Measurements from ENCODE around the gene FAM111B. TPM values are rescaled to one million over a fixed set of nuclear protein-coding genes. Genes with fewer than 3 reads are reported as not detected.
"Not testable (repeated sequence)": the region's sequence is repeated elsewhere in the genome, so short reads cannot be mapped to it uniquely, and the experiment has no call there.

FAM111B gene
- total RNA-seq, 4 donors from 2014 or later = 0.19 to 2.4 (median 1.9) TPM; not detected in 1

DNA sequence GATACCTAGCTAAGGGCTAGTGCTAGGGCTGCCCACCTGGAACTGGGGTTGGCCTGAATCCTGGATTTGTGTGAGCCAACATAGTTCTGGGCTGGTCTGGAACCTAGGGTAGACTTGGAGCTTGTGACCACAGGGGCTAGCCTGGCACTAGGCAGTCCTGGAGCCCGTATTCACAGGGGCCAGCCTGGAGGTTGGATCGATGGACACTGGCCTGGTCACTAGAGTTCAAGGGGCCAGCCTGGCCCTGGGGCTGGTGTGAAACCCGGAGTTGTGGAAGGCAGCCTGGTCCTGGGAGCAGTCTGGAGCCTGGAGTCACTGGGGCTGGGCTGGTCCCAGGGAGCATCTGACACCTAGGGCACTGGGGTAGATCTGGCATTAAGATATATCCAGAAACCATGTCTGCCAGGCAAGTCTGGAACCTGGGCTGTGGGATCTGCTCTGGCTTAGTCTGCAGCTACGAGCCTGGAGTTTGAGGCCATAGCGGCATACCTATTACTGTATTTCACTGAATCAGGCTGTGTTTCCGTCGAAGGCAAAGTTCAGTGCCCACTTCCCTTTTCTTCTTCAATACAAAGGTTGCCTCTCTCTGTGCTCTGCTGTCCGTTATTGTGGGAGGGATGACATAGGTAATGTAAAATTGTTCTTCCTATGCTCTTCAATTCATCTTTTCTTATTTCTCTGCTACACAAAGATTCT is 30.0 kb upstream of the FAM111B start:
- no peak for ATAC-seq (ENCODE audit: low FRiP score)
- TF ChIP-seq, protein P1, sequence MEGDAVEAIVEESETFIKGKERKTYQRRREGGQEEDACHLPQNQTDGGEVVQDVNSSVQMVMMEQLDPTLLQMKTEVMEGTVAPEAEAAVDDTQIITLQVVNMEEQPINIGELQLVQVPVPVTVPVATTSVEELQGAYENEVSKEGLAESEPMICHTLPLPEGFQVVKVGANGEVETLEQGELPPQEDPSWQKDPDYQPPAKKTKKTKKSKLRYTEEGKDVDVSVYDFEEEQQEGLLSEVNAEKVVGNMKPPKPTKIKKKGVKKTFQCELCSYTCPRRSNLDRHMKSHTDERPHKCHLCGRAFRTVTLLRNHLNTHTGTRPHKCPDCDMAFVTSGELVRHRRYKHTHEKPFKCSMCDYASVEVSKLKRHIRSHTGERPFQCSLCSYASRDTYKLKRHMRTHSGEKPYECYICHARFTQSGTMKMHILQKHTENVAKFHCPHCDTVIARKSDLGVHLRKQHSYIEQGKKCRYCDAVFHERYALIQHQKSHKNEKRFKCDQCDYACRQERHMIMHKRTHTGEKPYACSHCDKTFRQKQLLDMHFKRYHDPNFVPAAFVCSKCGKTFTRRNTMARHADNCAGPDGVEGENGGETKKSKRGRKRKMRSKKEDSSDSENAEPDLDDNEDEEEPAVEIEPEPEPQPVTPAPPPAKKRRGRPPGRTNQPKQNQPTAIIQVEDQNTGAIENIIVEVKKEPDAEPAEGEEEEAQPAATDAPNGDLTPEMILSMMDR (IDR thresholded peaks at IDR 0.05) = no peak
- DNase-seq (ENCODE audit: low spot score) = no peak

DNA sequence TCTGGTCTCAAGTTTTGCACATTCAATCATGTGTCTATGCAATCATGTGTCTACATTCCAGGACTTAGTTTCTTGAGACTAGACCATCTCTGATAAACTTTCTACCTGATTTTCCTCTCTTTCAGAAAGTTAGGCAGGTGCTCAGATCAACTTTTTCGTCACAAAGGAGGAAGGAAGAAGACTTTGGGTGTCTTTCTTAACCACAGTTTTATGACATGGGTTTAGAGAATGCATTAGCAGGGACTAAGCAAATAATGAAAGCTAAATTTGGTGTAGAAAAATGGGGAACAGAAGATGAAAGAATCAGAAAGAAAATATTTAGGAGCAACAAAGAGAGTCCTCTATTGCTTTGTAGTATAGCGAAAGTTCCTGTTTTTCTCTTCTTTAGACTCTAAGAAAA is 28.6 kb upstream of the FAM111B start:
- DNase-seq (ENCODE audit: low spot score) (no peak), ATAC-seq (ENCODE audit: low FRiP score) (no peak)
- TF ChIP-seq, protein P1 (IDR thresholded peaks at IDR 0.05) = no peak

DNA sequence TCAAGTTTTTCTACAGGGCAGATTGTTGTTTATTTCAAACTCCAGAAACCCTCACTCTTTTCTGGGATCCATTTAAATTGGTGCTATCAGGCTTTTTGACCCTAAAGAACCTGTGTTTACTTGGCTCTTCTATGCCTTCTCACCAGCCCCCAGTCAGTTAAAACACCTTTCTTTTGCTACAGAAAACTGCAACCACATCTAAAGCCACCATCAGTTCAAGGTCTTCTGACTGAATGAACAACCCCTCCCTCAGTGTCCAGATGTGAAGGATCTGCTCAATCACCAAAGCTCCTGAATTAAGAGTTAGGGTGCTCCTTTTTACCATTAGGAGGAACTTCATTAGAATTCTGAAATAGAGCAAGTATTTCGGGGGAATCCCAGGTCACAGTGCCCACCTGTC is 28.0 kb upstream of the FAM111B start:
- TF ChIP-seq, protein P1 (IDR thresholded peaks at IDR 0.05) = no peak
- DNase-seq (ENCODE audit: low spot score) (no peak), ATAC-seq (ENCODE audit: low FRiP score) (no peak)

DNA sequence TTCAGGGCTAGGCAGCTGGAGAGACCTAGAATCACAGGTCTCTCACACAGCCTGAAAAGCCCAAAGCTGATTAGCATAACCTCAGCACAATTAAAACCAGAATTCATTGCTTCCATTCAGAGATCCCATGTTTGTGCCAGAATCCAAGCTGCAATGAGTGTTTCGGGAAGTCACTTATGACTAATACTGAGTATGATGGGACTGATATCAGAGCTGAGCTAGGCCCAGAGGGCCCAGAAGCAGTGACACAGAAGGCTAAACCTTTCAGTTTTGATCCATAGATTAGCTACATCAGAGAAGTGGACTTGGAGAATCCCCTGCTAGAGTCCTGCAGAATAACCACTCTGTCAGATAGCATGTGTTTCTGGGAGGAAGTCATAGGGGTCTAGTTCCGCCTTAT is 26.6 kb upstream of the FAM111B start:
- not testable (repeated sequence) for DNase-seq (ENCODE audit: low spot score); ATAC-seq (ENCODE audit: low FRiP score)

DNA sequence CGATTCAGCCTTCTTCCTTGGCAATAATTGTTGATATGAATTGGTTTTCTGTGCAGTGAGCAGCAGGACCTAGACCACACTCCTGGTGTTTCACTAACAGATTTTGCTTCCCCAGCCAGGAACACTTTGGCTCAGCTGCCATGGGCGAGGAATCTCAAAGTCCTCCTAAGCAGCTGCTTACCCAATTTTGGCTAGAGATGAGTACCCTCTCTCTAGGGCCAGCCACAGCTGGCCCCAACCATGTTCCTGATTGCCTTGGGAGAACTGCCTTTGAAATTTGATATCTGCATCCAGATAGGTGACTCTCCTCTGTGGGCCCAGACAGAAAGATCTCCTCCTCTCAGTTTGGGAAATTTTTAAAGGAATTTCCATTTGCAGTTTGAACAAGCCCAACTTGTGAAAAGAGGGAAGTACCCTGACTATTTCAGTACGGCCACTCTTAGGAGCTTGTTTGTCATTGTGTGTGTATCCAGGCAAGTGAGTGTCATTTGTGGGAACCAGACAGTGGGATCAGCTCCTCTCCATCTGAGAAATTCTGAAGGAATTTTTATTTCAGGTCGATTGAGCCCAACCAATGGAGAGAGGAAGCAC is 25.5 kb upstream of the FAM111B start:
- not testable (repeated sequence) for ATAC-seq (ENCODE audit: low FRiP score); DNase-seq (ENCODE audit: low spot score)

DNA sequence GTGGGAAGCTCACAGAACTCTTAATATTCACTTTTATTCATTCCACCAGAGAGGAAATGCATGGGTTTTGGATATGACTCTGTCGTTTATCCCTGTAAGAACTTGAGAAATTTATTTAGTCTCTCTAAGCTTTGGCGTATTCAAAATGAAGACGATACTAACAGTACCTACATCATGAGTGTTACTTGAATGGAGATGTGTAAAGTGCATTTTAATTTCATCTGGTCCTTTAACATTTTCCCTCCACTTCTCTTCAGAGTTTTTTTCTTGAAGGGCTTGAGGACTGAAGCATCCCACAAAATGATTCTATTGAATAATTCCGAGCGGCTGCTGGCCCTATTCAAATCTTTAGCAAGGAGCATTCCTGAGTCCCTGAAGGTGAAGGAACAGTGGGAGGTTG is 21.0 kb upstream of the FAM111B start, which contains the start of gene GLYATL1B:
Gene GLYATL1B (plus strand): TSS at position 301 of the 400 bp plus-strand sequence. CDS start 0 bp downstream, at position 301.
- DNase-seq (ENCODE audit: low spot score); ATAC-seq (ENCODE audit: low FRiP score): not testable (repeated sequence)

DNA sequence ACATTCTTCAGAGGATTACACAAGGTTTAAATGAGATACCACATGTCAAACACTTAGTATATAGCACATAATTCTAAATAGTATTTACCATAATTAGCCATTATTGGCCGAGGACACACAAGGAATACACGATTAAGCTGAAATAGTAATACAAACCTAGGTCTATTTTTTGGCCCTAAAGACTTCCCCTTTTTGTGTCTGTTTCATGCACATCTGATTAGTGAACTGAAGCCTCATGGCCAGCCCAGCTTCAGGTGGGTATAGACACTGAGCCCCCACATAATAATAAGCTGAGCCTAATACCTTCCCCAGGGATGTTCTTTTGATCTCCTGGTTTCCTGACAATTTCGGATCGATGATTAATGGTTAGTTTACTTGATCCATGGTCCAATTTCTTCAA is 18.9 kb upstream of the FAM111B start:
- TF ChIP-seq, protein P1 (IDR thresholded peaks at IDR 0.05) = no peak
- no peak for ATAC-seq (ENCODE audit: low FRiP score)
- no peak for DNase-seq (ENCODE audit: low spot score)

DNA sequence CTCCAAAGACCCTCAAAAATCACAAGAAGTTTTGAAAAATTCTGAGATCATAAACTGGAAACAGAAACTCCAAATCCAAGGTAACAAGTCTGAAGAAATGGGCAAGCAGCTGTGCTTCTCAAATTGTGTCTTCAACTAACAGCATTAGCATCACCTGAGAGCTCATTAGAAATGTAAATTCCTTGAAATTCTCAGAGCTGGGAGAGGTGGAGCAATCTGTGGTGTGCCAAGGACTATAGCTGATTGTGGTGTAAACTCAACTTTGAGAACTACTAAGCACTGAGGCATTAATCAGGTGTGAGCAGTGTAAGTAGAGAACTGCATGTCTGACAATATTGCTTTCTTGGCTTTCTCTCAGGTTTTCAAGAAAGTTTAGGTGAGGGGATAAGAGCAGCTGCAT is 13.5 kb upstream of the FAM111B start:
- ATAC-seq (ENCODE audit: low FRiP score); DNase-seq (ENCODE audit: low spot score): not testable (repeated sequence)

DNA sequence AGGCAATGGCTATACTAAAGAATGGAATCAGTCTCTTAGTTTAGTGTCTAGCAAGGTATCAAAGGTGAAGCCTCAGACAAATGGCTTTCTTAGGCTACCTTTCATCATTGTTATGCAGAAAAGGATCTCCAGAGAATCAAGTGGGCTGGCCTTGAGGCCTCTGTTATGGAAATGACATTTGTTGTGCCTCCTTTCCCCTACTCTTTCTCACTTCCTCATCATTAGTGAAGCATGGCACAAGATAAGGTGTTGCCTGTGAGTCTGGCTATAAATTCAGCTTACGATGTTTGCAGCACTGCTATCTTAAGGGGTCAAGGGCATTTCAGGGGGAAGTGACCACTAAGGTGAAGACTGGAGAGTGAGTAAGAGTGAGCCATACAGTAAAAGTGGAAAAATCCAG is 11.8 kb upstream of the FAM111B start:
- not testable (repeated sequence) for ATAC-seq (ENCODE audit: low FRiP score); DNase-seq (ENCODE audit: low spot score)

DNA sequence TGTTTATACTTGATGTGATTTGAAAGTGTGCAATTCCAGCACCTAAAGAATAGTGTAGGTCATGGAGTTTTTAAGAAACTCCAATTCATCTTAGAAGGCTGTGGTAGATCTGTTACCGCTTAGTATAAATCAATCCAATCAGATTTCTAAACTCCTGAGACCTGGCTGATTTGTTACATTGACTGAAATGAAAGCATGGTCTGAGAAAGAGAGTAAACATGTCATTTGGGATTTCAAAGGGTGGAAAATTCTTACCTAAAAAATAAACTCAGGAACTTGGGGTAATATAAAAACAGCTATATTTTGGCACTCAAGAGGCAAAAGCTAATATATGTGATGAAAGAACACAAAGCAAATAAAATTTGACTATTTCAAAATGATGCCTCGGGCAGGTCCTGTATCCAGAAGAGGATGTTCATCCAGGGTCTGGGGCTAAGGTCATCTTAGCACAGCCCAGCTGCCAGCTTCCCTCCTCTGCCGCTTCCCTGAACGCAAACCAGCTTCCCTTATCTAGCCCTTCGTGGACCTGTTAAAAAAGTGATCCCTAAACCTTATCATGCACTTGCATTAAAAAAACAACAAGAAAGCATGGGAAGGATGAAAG is 11.0 kb upstream of the FAM111B start:
- not testable (repeated sequence) for ATAC-seq (ENCODE audit: low FRiP score); DNase-seq (ENCODE audit: low spot score)

Data from omental fat pad (tissue), 4 donors.